HepG2 (cell line): ENCODE results near the gene SLC25A20. TPM values are rescaled to one million over a fixed set of nuclear protein-coding genes. Genes with fewer than 3 reads are reported as not detected.

Experiments
- ATAC-seq: fragments of 200-7000 bp; cut with Tn5 transposase; 3 replicates; pipeline ENCODE4 v1.9.1; 2020; ENCODE audit warnings: mild to moderate bottlenecking, moderate library complexity
- BruUV-seq: library from RNA; stranded (reverse); fragments of 400-500 nt; replicated peaks from 2 replicates; lab custom pipeline; 2021; lab: Mats Ljungman, UMichigan
- CTCF ChIA-PET: fragments of 300-600 bp; formaldehyde crosslinking; extraction: SDS; loops from one replicate; lab custom pipeline; 2021; ENCODE audit warnings: low total read pairs, inconsistent platforms, low intra/inter-chr PET ratio; lab: Yijun Ruan, JAX
- POLR2A ChIA-PET: fragments of 350-600 bp; sonication (Branson Sonifier 250); formaldehyde crosslinking; loops from one replicate; lab custom pipeline; 2020; ENCODE audit warnings: antibody characterized with exemption, inconsistent platforms; lab: Yijun Ruan, JAX
- DNase-seq: peaks from one replicate; pipeline ENCODE4 v3.0.0-alpha.2; 2015; ENCODE audit warnings: low spot score
- FAIRE-seq: peaks from 3 replicates; lab custom pipeline; 2011; peaks lifted over from hg19 to GRCh38; lab: Jason Lieb, UNC
- H2AFZ ChIP-seq: one replicate; pipeline ENCODE4 v1.6.1; 2011; ENCODE audit warnings: low read length, inconsistent platforms
- H3K27ac ChIP-seq: fragments of 300-600 bp; 3 replicates; pipeline ENCODE4 v1.8.0; 2011; ENCODE audit warnings: mixed run types, mild to moderate bottlenecking, mixed read lengths, low read length, inconsistent platforms; ENCODE audit not compliant: insufficient read depth; ENCODE audit errors: extremely low read length
- H3K27me3 ChIP-seq, 2 experiments: fragments of 200-600 bp in 1 of 2; 2 replicates in 1 of 2; 3 replicates in 1 of 2; pipeline versions ENCODE4 v1.6.0 to v1.8.0; 2011; ENCODE audit warnings: low read length in 2 of 2, mild to moderate bottlenecking in 2 of 2, moderate library complexity in 2 of 2, inconsistent platforms in 1 of 2; ENCODE audit not compliant: insufficient read depth in 2 of 2, control insufficient read depth in 1 of 2
- H3K36me3 ChIP-seq, 2 experiments: fragments of 200-600 bp in 1 of 2; replicated peaks in 1 of 2; 2 replicates in 1 of 2; 3 replicates in 1 of 2; pipeline versions ENCODE4 v1.5.1 to v1.8.0; 2011; ENCODE audit warnings: low read length in 2 of 2, inconsistent platforms in 1 of 2; ENCODE audit not compliant: insufficient read depth in 2 of 2, control insufficient read depth in 1 of 2
- H3K4me1 ChIP-seq: 2 replicates; pipeline ENCODE4 v1.5.1; 2012; ENCODE audit warnings: low read length, inconsistent platforms; ENCODE audit not compliant: insufficient read depth
- H3K4me2 ChIP-seq: 2 replicates; pipeline ENCODE4 v1.6.0; 2011; ENCODE audit warnings: low read depth, low read length, inconsistent platforms
- H3K4me3 ChIP-seq, 3 experiments: fragments of 200-600 bp in 1 of 3; sonication (generic), shearing (Covaris generic) in 1 of 3; replicated peaks in 1 of 3; 2 replicates each; pipeline ENCODE4 v1.5.1; 2011 to 2016; ENCODE audit warnings: low read length in 3 of 3, inconsistent platforms in 2 of 3, low read depth in 2 of 3, mild to moderate bottlenecking in 2 of 3, control low read depth in 1 of 3, mixed read lengths in 1 of 3; ENCODE audit not compliant: insufficient read depth in 1 of 3
- H3K79me2 ChIP-seq: one replicate; pipeline ENCODE4 v1.6.1; 2011; ENCODE audit warnings: low read length, inconsistent platforms; ENCODE audit not compliant: insufficient read depth
- H3K9ac ChIP-seq: 2 replicates; pipeline ENCODE4 v1.6.0; 2011; ENCODE audit warnings: mild to moderate bottlenecking, low read depth, low read length, inconsistent platforms; ENCODE audit not compliant: insufficient read depth
- H3K9me3 ChIP-seq: 2 replicates; pipeline ENCODE4 v1.5.1; 2012; ENCODE audit warnings: mild to moderate bottlenecking, low read length
- H4K20me1 ChIP-seq: 2 replicates; pipeline ENCODE4 v1.6.0; 2011; ENCODE audit warnings: inconsistent platforms, mild to moderate bottlenecking, low read length, moderate library complexity; ENCODE audit not compliant: insufficient read depth
- BCLAF1 ChIP-seq: fragments of 450-650 bp; IDR thresholded peaks from 2 replicates; pipeline ENCODE4 v1.6.1; 2017; ENCODE audit warnings: mild to moderate bottlenecking
- EED ChIP-seq: sonication (generic); formaldehyde crosslinking; IDR thresholded peaks from 2 replicates; pipeline ENCODE4 v1.5.0; 2020; ENCODE audit warnings: mild to moderate bottlenecking, missing genetic modification reagents
- EZH2 ChIP-seq: conservative IDR thresholded peaks from 2 replicates; pipeline ENCODE4 v1.6.1; 2012; ENCODE audit warnings: mild to moderate bottlenecking, low read depth, low read length, moderate library complexity
- HNF4A ChIP-seq: sonication (generic); formaldehyde crosslinking; IDR thresholded peaks from 2 replicates; pipeline ENCODE4 v1.4.0; 2020; ENCODE audit warnings: missing genetic modification reagents
- HOXA9 ChIP-seq: sonication (generic); formaldehyde crosslinking; IDR thresholded peaks from 2 replicates; pipeline ENCODE4 v1.8.1; 2022; ENCODE audit warnings: missing genetic modification reagents, mild to moderate bottlenecking, moderate library complexity, borderline replicate concordance
- KLF12 ChIP-seq: sonication (generic); formaldehyde crosslinking; IDR thresholded peaks from 2 replicates; pipeline ENCODE4 v1.4.0; 2020; ENCODE audit warnings: missing genetic modification reagents, borderline replicate concordance
- MIER2 ChIP-seq: IDR thresholded peaks from 2 replicates; pipeline ENCODE4 v1.6.1; 2016; ENCODE audit warnings: missing biosample characterization, missing genetic modification reagents
- MNT ChIP-seq: fragments of 450-650 bp; IDR thresholded peaks from 2 replicates; pipeline ENCODE4 v1.6.1; 2016
- POLR2G ChIP-seq: fragments of 200-400 bp; formaldehyde crosslinking; IDR thresholded peaks from 2 replicates; pipeline ENCODE4 v1.6.1; 2018; ENCODE audit warnings: mild to moderate bottlenecking, low read depth, low read length, moderate library complexity
- SRSF4 ChIP-seq: fragments of 200-400 bp; formaldehyde crosslinking; IDR thresholded peaks from one replicate; pipeline ENCODE4 v1.6.1; 2018; ENCODE audit warnings: mild to moderate bottlenecking, low read depth, low read length, moderate library complexity; ENCODE audit not compliant: poor library complexity, severe bottlenecking
- ZNF574 ChIP-seq: sonication (generic); formaldehyde crosslinking; IDR thresholded peaks from 2 replicates; pipeline ENCODE4 v1.4.0; 2020; ENCODE audit warnings: missing genetic modification reagents
- ZNF598 ChIP-seq: sonication (generic); formaldehyde crosslinking; IDR thresholded peaks from 2 replicates; pipeline ENCODE4 v1.5.1; 2020; ENCODE audit warnings: mild to moderate bottlenecking, missing genetic modification reagents, borderline replicate concordance
- ZNF619 ChIP-seq: sonication (generic); formaldehyde crosslinking; IDR thresholded peaks from 2 replicates; pipeline ENCODE4 v1.4.0; 2020; ENCODE audit warnings: mild to moderate bottlenecking, missing genetic modification reagents
- ZNF75D ChIP-seq: sonication (generic); formaldehyde crosslinking; IDR thresholded peaks from 2 replicates; pipeline ENCODE4 v1.8.1; 2023; ENCODE audit warnings: missing genetic modification reagents, mild to moderate bottlenecking, borderline replicate concordance
- ZNF780A ChIP-seq: sonication (generic); formaldehyde crosslinking; IDR thresholded peaks from 2 replicates; pipeline ENCODE4 v1.8.0; 2022; ENCODE audit warnings: mild to moderate bottlenecking, missing genetic modification reagents, moderate library complexity
- WGBS: methylation state at CpG from one replicate; pipeline ENCODE4 v1.1.6; 2017; ENCODE audit warnings: low lambda C conversion rate; 5-methylcytosine and 5-hydroxymethylcytosine counted together
- in situ Hi-C: cut with HindIII; loops from 2 replicates; pipeline ENCODE4 v1.10.0; 2017; ENCODE audit warnings: low pct_unique_long_range_greater_than_20kb; ENCODE audit not compliant: extremely low pct_ligation_motif_present
- intact Hi-C: fragments of 100-400 bp; cut with micrococcal nuclease; formaldehyde crosslinking; loops from one replicate; pipeline ENCODE4 v1.10.0; 2022; ENCODE audit not compliant: unreplicated experiment
- polyA plus RNA-seq, 8 experiments: library from polyadenylated mRNA; depleted of rRNA in 3 of 8; stranded (reverse) in 7 of 8; unstranded in 1 of 8; fragments of >200 nt; fragmentation: Illumina TruSeq in 4 of 8; extraction: Trizol in 4 of 8; gene quantifications; 2 replicates each; pipeline versions ENCODE4 v1.2.1 to v1.2.3, GENCODE V29; 2011 to 2016; ENCODE audit warnings: low read depth in 4 of 8, missing spikeins in 1 of 8, mixed read lengths in 1 of 8; ENCODE audit not compliant: insufficient read depth in 1 of 8
- total RNA-seq, 5 experiments: library from RNA; depleted of rRNA; stranded (reverse); fragments of >200 nt; fragmentation: Illumina TruSeq; extraction: Trizol; gene quantifications; 2 replicates each; pipeline ENCODE4 v1.2.3, GENCODE V29; 2016; ENCODE audit warnings: low read depth in 1 of 5

SLC25A20 gene
- total and polyA plus RNA-seq, 2 of the 13 experiments (the other 11 are each of a cell fraction or from before 2014, with no cell fraction given) = 21.1 to 26.6 TPM

- POLR2A ChIA-PET = interaction anchor here (0.6 to 3.1 kb wide), 12 partner anchors 8 to 546 kb away, joined by 3 to 39 read pairs (median 4); partner anchors contain the start of genes IMPDH2, NDUFAF3, PRKAR2A and SLC25A20
- Histone ChIP-seq H3K36me3 (peaks cover 1 to 10% of the 10 kb centered on the region in 2 experiments; a peak in 3 of 5 replicates), H3K4me3 (peak within 1 kb of the TSS; percentile 73 to 89 (median 88)), H3K9me3 (no peaks in the 10 kb centered on the region), H3K79me2 (peaks cover 34% of the 10 kb centered on the region), H3K27me3 (no peaks in the 10 kb centered on the region; a peak in 1 of 5 replicates), H4K20me1 (peaks cover 10% of the 10 kb centered on the region), H3K9ac (peak within 1 kb of the TSS; percentile 89), H3K4me1 (peaks cover 25% of the 10 kb centered on the region), H3K27ac (peak within 1 kb of the TSS; percentile 95), H3K4me2 (peak within 1 kb of the TSS; percentile 97), H2AFZ (peak within 1 kb of the TSS; percentile 58)
- CTCF ChIA-PET = no interaction called here
- in situ Hi-C loops = no loop called here
- DNase-seq (peak; percentile 87), FAIRE-seq (peak; percentile 74), ATAC-seq (peak; percentile 92)
- WGBS = 1% methylated on average over 23 of the region's 97 CpGs
- BruUV-seq = TSS peak; percentile 94
- intact Hi-C loops = loop anchor here (2.0 to 5.0 kb wide), 3 partner anchors 62 to 171 kb away; partner anchors contain the start of gene PRKAR2A
- TF ChIP-seq ZNF619 (peak; percentile 43; the same call in 1 of the 2 replicates), ZNF75D (CRISPR knock-in tag) (no peak), EED (CRISPR knock-in tag) (peak; percentile 56; the same call in 1 of the 2 replicates), HNF4A (CRISPR knock-in tag) (peak; percentile 44), EZH2 (no peak), MNT (no peak), SRSF4 (no peak), POLR2G (peak; percentile 94), BCLAF1 (no peak), ZNF780A (CRISPR knock-in tag) (no peak), ZNF574 (CRISPR knock-in tag) (peak; percentile 94), MIER2 (no peak; the same call in 1 of the 2 replicates), KLF12 (CRISPR knock-in tag) (peak; percentile 80), ZNF598 (peak; percentile 68; the same call in 1 of the 2 replicates), HOXA9 (CRISPR knock-in tag) (no peak)
These were observed 19.9 kb upstream of the SLC25A20 start, which contains the start of gene ARIH2 for GRCh38 chr3:48918388-48919214. ARIH2 (plus strand) TSS chr3:48918842; CDS start chr3:48927559, 8,717 bp downstream.
